ENCODE data around the gene HTR2C.
"Not testable (repeated sequence)": the region's sequence is repeated elsewhere in the genome, so short reads cannot be mapped to it uniquely, and the experiment has no call there.

Gene HTR2C

GRCh38 chrX:114710571-114710970 is 126.7 kb downstream of the HTR2C start:
- FAIRE-seq = no peak
- DNase-seq (ENCODE audit: low spot score) = no peak

- DNase-seq (ENCODE audit: low spot score) (no peak), FAIRE-seq (no peak)
These were observed 128.6 kb downstream of the HTR2C start for GRCh38 chrX:114712466-114712865.

GRCh38 chrX:114715096-114715495 is 131.2 kb downstream of the HTR2C start:
- DNase-seq (ENCODE audit: low spot score) (no peak), FAIRE-seq (no peak)

- DNase-seq (ENCODE audit: low spot score) (no peak), FAIRE-seq (no peak)
These were observed 134.0 kb downstream of the HTR2C start for GRCh38 chrX:114717921-114718320.

GRCh38 chrX:114766541-114766940 is 182.7 kb downstream of the HTR2C start:
- FAIRE-seq (no peak), DNase-seq (ENCODE audit: low spot score) (no peak)

GRCh38 chrX:114774691-114775090 is 190.8 kb downstream of the HTR2C start:
- no peak for DNase-seq (ENCODE audit: low spot score)
- FAIRE-seq = no peak

- FAIRE-seq (no peak), DNase-seq (ENCODE audit: low spot score) (no peak)
These were observed 199.0 kb downstream of the HTR2C start for GRCh38 chrX:114782925-114783324.

- FAIRE-seq (no peak), DNase-seq (ENCODE audit: low spot score) (no peak)
These were observed 203.2 kb downstream of the HTR2C start for GRCh38 chrX:114787061-114787460.

- DNase-seq (ENCODE audit: low spot score) (no peak), FAIRE-seq (no peak)
These were observed 213.6 kb downstream of the HTR2C start for GRCh38 chrX:114797494-114797893.

GRCh38 chrX:114798907-114799306 is 215.0 kb downstream of the HTR2C start:
- DNase-seq (ENCODE audit: low spot score) (peak; percentile 25), FAIRE-seq (peak; percentile 31)

GRCh38 chrX:114800719-114801118 is 216.8 kb downstream of the HTR2C start:
- DNase-seq (ENCODE audit: low spot score) = peak; percentile 11
- FAIRE-seq = no peak

- DNase-seq (ENCODE audit: low spot score) (no peak), FAIRE-seq (no peak)
These were observed 235.6 kb downstream of the HTR2C start for GRCh38 chrX:114819509-114819908.

- DNase-seq (ENCODE audit: low spot score) = no peak
- FAIRE-seq = no peak
These were observed 257.2 kb downstream of the HTR2C start for GRCh38 chrX:114841051-114841450.

- FAIRE-seq = no peak
- no peak for DNase-seq (ENCODE audit: low spot score)
These were observed 258.3 kb downstream of the HTR2C start for GRCh38 chrX:114842181-114842580.

- no peak for FAIRE-seq
- no peak for DNase-seq (ENCODE audit: low spot score)
These were observed 305.6 kb downstream of the HTR2C start for GRCh38 chrX:114889481-114889880.

GRCh38 chrX:114903618-114904017 is 319.7 kb downstream of the HTR2C start:
- DNase-seq (ENCODE audit: low spot score) (no peak), FAIRE-seq (no peak)

GRCh38 chrX:114905251-114905650 is 321.4 kb downstream of the HTR2C start:
- no peak for DNase-seq (ENCODE audit: low spot score)

GRCh38 chrX:114906984-114907510 is 323.2 kb downstream of the HTR2C start:
- DNase-seq (ENCODE audit: low spot score) = no peak
- FAIRE-seq = no peak

More at GRCh38 chrX:114905251-114905650, 321.4 kb downstream of the HTR2C start:
- no peak for FAIRE-seq

- DNase-seq (ENCODE audit: low spot score) = no peak
- no peak for FAIRE-seq
These were observed 340.5 kb downstream of the HTR2C start for GRCh38 chrX:114924423-114924822.

GRCh38 chrX:114924856-114925255 is 341.0 kb downstream of the HTR2C start:
- no peak for FAIRE-seq
- DNase-seq (ENCODE audit: low spot score) = peak; percentile 4

- no peak for FAIRE-seq
- DNase-seq (ENCODE audit: low spot score) = no peak
These were observed 346.3 kb downstream of the HTR2C start for GRCh38 chrX:114930227-114930626.

- FAIRE-seq (no peak), DNase-seq (ENCODE audit: low spot score) (no peak)
These were observed 348.7 kb downstream of the HTR2C start for GRCh38 chrX:114932550-114932949.

- not testable (repeated sequence) for DNase-seq (ENCODE audit: low spot score); FAIRE-seq
These were observed 349.4 kb downstream of the HTR2C start for GRCh38 chrX:114933291-114933690.

GRCh38 chrX:114937090-114937489 is 353.2 kb downstream of the HTR2C start:
- not testable (repeated sequence) for FAIRE-seq

More at GRCh38 chrX:114937090-114937489, 353.2 kb downstream of the HTR2C start:
- not testable (repeated sequence) for DNase-seq (ENCODE audit: low spot score)

Data from RCC 7860 (cell line).